HuH-7.5 (cell line): ENCODE data around the gene MAP7.

Experiments used
- DNase-seq: peaks from one replicate; pipeline ENCODE4 v3.0.0; 2011; ENCODE audit warnings: low spot score

MAP7 gene

GRCh38 chr6:136304410-136304809, 245.8 kb downstream of the MAP7 start:
- no peak for DNase-seq

GRCh38 chr6:136303516-136303915, 246.7 kb downstream of the MAP7 start:
- DNase-seq, result no peak

- DNase-seq, result no peak
These were observed 255.6 kb downstream of the MAP7 start for GRCh38 chr6:136294621-136295020.
